H1 (cell line): ENCODE measurements around the gene SFR1.

Experiments used
- EZH2 ChIP-seq: fragments of 200-600 bp; sonication (generic); IDR thresholded peaks from 2 replicates; pipeline ENCODE4 v1.7.1; 2012; ENCODE audit warnings: low read depth, mild to moderate bottlenecking, moderate library complexity, low read length, inconsistent platforms; ENCODE audit not compliant: severe bottlenecking
- GTF2F1 ChIP-seq: IDR thresholded peaks from 2 replicates; pipeline ENCODE4 v1.6.1; 2012; ENCODE audit warnings: low read depth, low read length, improper control_type of control experiment, borderline replicate concordance
- NRF1 ChIP-seq: IDR thresholded peaks from 2 replicates; pipeline ENCODE4 v1.6.1; 2011; ENCODE audit warnings: mild to moderate bottlenecking, low read depth, low read length, improper control_type of control experiment
- SIX5 ChIP-seq: IDR thresholded peaks from 2 replicates; pipeline ENCODE4 v1.6.1; 2011; ENCODE audit warnings: mild to moderate bottlenecking, low read depth, low read length
- YY1 ChIP-seq: IDR thresholded peaks from 2 replicates; pipeline ENCODE4 v1.6.1; 2011; ENCODE audit warnings: low read depth, mild to moderate bottlenecking, low read length

DNA sequence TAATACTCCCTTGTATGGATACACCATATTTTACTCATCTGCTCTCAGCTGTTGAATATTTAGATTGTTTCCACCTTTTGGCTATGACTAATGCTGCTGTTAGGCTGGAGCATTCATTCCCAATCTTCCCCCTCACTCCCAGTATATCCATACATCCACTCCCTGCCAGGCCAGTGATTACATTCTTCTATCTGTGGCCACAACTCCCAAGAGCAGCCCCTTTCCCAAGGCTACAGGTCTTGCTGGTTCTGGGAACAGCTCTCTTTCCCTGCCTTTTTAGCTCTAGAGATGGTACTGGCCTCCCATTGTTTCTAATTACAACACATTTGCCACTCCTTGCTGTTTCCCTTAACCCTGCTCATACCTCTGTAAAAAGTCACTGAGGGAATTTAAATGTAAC is 28.2 kb downstream of the SFR1 start:
- TF ChIP-seq YY1 (no peak), GTF2F1 (no peak), SIX5 (no peak), EZH2 (no peak), NRF1 (no peak)
